Activated CD8-positive, alpha-beta T cell treated with anti-CD3 and anti-CD28 coated beads for 36 hours (primary cell): ENCODE results near the gene FRYL. TPM values are rescaled to one million over a fixed set of nuclear protein-coding genes. Genes with fewer than 3 reads are reported as not detected.

Source experiments
- ATAC-seq: fragments of 200-7000 bp; cut with Tn5 transposase; one replicate; pipeline ENCODE4 v1.10.0; 2021; ENCODE audit warnings: mild to moderate bottlenecking, moderate library complexity
- CTCF ChIA-PET: fragments of 350-600 bp; sonication (Branson Sonifier 250); formaldehyde crosslinking; loops from one replicate; lab custom pipeline; 2021; ENCODE audit warnings: antibody characterized with exemption; lab: Charles Lee
- POLR2A ChIA-PET: fragments of 350-600 bp; sonication (Branson Sonifier 250); formaldehyde crosslinking; loops from one replicate; lab custom pipeline; 2021; ENCODE audit warnings: antibody characterized with exemption; lab: Charles Lee
- DNase-seq: peaks from one replicate; pipeline ENCODE4 v3.0.0-alpha.2; 2020
- H3K27ac Mint-ChIP-seq: one replicate; pipeline ENCODE4 v1.8.0; 2021; ENCODE audit warnings: mild to moderate bottlenecking, mixed read lengths
- H3K27me3 Mint-ChIP-seq: one replicate; pipeline ENCODE4 v1.8.0; 2021; ENCODE audit warnings: mixed read lengths
- H3K36me3 Mint-ChIP-seq: one replicate; pipeline ENCODE4 v1.8.0; 2021; ENCODE audit warnings: low read depth, mixed read lengths
- H3K4me1 Mint-ChIP-seq: one replicate; pipeline ENCODE4 v1.8.0; 2021; ENCODE audit warnings: low read depth, mixed read lengths
- H3K4me3 Mint-ChIP-seq: one replicate; pipeline ENCODE4 v1.8.0; 2021; ENCODE audit warnings: mild to moderate bottlenecking, moderate library complexity, mixed read lengths
- H3K9me3 Mint-ChIP-seq: one replicate; pipeline ENCODE4 v1.8.0; 2021; ENCODE audit warnings: mixed read lengths
- CTCF ChIP-seq: fragments of 200-600 bp; IDR thresholded peaks from one replicate; pipeline ENCODE4 v1.8.0; 2022; ENCODE audit warnings: antibody characterized with exemption, mild to moderate bottlenecking
- intact Hi-C: fragments of 100-400 bp; cut with micrococcal nuclease; formaldehyde crosslinking; loops from one replicate; pipeline ENCODE4 v1.10.0; 2022
- total RNA-seq, 2 experiments: library from RNA; stranded (reverse); gene quantifications; one replicate each; pipeline ENCODE4 v1.2.3, GENCODE V29; 2021

The FRYL gene
- total RNA-seq, 2 experiments from 2014 or later, result 66.6 to 73.2 TPM

- no peak for TF ChIP-seq CTCF
- ChIA-PET POLR2A (no interaction called here), CTCF (interaction anchor here (1.5 kb wide), 1 partner anchor 8 kb away, joined by 5 read pairs; no protein-coding TSS in a partner anchor)
- no peaks in the 10 kb centered on the region for H3K27me3 Mint-ChIP-seq
- peaks cover 28% of the 10 kb centered on the region for H3K36me3 Mint-ChIP-seq
- DNase-seq (no peak), ATAC-seq (no peak)
- peaks cover 2% of the 10 kb centered on the region for H3K4me1 Mint-ChIP-seq
- no peak overlapping the region for H3K4me3 Mint-ChIP-seq
- intact Hi-C loops, result no loop called here
- H3K9me3 Mint-ChIP-seq, result no peaks in the 10 kb centered on the region
- H3K27ac Mint-ChIP-seq, result no peak overlapping the region
Measured at GRCh38 chr4:48566034-48566384, 214.1 kb downstream of the FRYL start.

- Mint-ChIP-seq H3K27ac (no peak overlapping the region), H3K4me1 (peaks cover 2% of the 10 kb centered on the region), H3K4me3 (no peak overlapping the region), H3K27me3 (no peaks in the 10 kb centered on the region), H3K9me3 (no peaks in the 10 kb centered on the region), H3K36me3 (peaks cover 25% of the 10 kb centered on the region)
- ATAC-seq (no peak), DNase-seq (no peak)
- ChIA-PET POLR2A (no interaction called here), CTCF (interaction anchor here (1.5 kb wide), 1 partner anchor 8 kb away, joined by 5 read pairs; no protein-coding TSS in a partner anchor)
- no peak for TF ChIP-seq CTCF
- intact Hi-C loops, result no loop called here
Measured at GRCh38 chr4:48565362-48566033, 214.6 kb downstream of the FRYL start.

GRCh38 chr4:48564151-48564550 lies 215.9 kb downstream of the FRYL start:
- ATAC-seq, result no peak
- Mint-ChIP-seq H3K9me3 (peaks cover under 1% of the 10 kb centered on the region), H3K36me3 (peaks cover 28% of the 10 kb centered on the region), H3K4me3 (no peak overlapping the region), H3K4me1 (peaks cover 2% of the 10 kb centered on the region), H3K27ac (no peak overlapping the region), H3K27me3 (no peaks in the 10 kb centered on the region)
- no peak for TF ChIP-seq CTCF
- POLR2A ChIA-PET, result no interaction called here
- intact Hi-C loops, result no loop called here
- DNase-seq, result no peak
- CTCF ChIA-PET, result no interaction called here

- Mint-ChIP-seq H3K4me3 (no peak overlapping the region), H3K9me3 (peaks cover 3% of the 10 kb centered on the region), H3K4me1 (peaks cover 4% of the 10 kb centered on the region), H3K27ac (no peak overlapping the region), H3K36me3 (peaks cover 55% of the 10 kb centered on the region), H3K27me3 (no peaks in the 10 kb centered on the region)
- DNase-seq (no peak), ATAC-seq (no peak)
- POLR2A ChIA-PET, result no interaction called here
- CTCF ChIA-PET, result no interaction called here
- intact Hi-C loops, result no loop called here
- no peak for TF ChIP-seq CTCF
Measured at GRCh38 chr4:48558819-48559218, 221.3 kb downstream of the FRYL start.

- ChIA-PET POLR2A (no interaction called here), CTCF (interaction anchor here (1.3 kb wide), 4 partner anchors 9 to 17 kb away, joined by 3 to 5 read pairs (median 4); no protein-coding TSS in a partner anchor)
- Mint-ChIP-seq H3K4me1 (peaks cover 4% of the 10 kb centered on the region), H3K9me3 (peaks cover 3% of the 10 kb centered on the region), H3K36me3 (peaks cover 58% of the 10 kb centered on the region), H3K27me3 (no peaks in the 10 kb centered on the region), H3K4me3 (no peak overlapping the region), H3K27ac (no peak overlapping the region)
- DNase-seq (no peak), ATAC-seq (no peak)
- TF ChIP-seq CTCF, result no peak
- intact Hi-C loops, result no loop called here
Measured at GRCh38 chr4:48558026-48558425, 222.1 kb downstream of the FRYL start.
